ENCODE measurements around the gene ANO3.
"Not testable (repeated sequence)": the region's sequence is repeated elsewhere in the genome, so short reads cannot be mapped to it uniquely, and the experiment has no call there.

ANO3 gene

DNA sequence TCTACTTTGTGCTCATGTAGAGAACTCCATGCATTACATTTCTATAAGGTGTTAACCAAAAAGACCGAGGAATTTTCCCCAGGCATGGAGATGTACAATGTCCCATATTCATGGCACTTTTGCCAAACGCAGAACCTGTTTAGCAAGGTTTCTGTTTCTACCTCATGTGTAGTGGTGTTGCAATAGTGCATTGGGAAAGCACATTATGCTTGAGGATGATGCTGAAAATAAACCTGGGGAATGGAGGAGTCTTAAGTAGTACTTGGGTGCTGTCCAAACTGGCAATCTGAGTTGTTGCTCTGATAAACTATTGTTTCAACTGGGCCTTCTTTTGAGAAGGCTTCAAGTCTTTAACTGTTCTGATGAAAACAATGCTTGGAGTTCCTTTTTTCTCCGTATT, 251.6 kb downstream of the ANO3 start:
- Histone ChIP-seq H3K9me3 (ENCODE audit: insufficient read depth, low read length) (no peaks in the 10 kb centered on the region), H3K36me3 (replicated peaks; ENCODE audit: low read depth, low read length) (no peaks in the 10 kb centered on the region), H3K4me1 (ENCODE audit: low read length) (no peaks in the 10 kb centered on the region), H2AFZ (ENCODE audit: low read depth, low read length) (no peak overlapping the region), H3K4me2 (ENCODE audit: low read length) (no peak overlapping the region), H4K20me1 (ENCODE audit: insufficient read depth, low read length) (no peaks in the 10 kb centered on the region), H3K27ac (ENCODE audit: low read length) (no peak overlapping the region), H3K9ac (ENCODE audit: low read length) (no peak overlapping the region), H3K27me3 (ENCODE audit: low read depth, low read length) (no peaks in the 10 kb centered on the region), H3K79me2 (ENCODE audit: low read length) (no peaks in the 10 kb centered on the region), H3K4me3 (ENCODE audit: low read length) (no peak overlapping the region)
- TF ChIP-seq, protein P1, sequence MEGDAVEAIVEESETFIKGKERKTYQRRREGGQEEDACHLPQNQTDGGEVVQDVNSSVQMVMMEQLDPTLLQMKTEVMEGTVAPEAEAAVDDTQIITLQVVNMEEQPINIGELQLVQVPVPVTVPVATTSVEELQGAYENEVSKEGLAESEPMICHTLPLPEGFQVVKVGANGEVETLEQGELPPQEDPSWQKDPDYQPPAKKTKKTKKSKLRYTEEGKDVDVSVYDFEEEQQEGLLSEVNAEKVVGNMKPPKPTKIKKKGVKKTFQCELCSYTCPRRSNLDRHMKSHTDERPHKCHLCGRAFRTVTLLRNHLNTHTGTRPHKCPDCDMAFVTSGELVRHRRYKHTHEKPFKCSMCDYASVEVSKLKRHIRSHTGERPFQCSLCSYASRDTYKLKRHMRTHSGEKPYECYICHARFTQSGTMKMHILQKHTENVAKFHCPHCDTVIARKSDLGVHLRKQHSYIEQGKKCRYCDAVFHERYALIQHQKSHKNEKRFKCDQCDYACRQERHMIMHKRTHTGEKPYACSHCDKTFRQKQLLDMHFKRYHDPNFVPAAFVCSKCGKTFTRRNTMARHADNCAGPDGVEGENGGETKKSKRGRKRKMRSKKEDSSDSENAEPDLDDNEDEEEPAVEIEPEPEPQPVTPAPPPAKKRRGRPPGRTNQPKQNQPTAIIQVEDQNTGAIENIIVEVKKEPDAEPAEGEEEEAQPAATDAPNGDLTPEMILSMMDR (IDR thresholded peaks at IDR 0.05; ENCODE audit: low read depth, low read length) = no peak

DNA sequence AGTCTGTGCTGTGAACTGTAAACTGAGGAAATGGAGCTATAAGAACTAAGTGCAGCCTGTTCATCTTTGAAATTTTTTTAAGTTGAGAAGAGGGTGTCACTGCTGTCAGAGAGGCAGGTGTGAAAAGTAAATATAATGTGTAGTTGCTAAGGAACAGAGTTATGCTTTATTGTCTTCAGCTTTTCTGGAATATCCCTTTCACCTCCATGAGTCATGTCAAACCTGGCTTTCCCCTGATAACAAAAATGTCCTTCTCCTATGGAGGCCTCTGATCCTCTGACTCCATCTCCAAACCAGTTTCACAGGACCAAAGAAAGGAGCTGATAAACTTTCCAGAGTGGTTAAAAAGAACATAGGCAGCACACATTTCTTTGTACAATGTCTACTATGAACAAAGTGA, 252.9 kb downstream of the ANO3 start:
- Histone ChIP-seq H3K36me3 (replicated peaks; ENCODE audit: low read depth, low read length) (no peaks in the 10 kb centered on the region), H4K20me1 (ENCODE audit: insufficient read depth, low read length) (no peaks in the 10 kb centered on the region), H3K27me3 (ENCODE audit: low read depth, low read length) (no peaks in the 10 kb centered on the region), H3K9me3 (ENCODE audit: insufficient read depth, low read length) (no peaks in the 10 kb centered on the region), H3K4me3 (ENCODE audit: low read length) (no peak overlapping the region), H2AFZ (ENCODE audit: low read depth, low read length) (no peak overlapping the region), H3K4me2 (ENCODE audit: low read length) (no peak overlapping the region), H3K9ac (ENCODE audit: low read length) (no peak overlapping the region), H3K27ac (ENCODE audit: low read length) (no peak overlapping the region), H3K4me1 (ENCODE audit: low read length) (no peaks in the 10 kb centered on the region), H3K79me2 (ENCODE audit: low read length) (no peaks in the 10 kb centered on the region)
- TF ChIP-seq EZH2phosphoT487 (IDR thresholded peaks at IDR 0.05; ENCODE audit: low read depth) = no peak

DNA sequence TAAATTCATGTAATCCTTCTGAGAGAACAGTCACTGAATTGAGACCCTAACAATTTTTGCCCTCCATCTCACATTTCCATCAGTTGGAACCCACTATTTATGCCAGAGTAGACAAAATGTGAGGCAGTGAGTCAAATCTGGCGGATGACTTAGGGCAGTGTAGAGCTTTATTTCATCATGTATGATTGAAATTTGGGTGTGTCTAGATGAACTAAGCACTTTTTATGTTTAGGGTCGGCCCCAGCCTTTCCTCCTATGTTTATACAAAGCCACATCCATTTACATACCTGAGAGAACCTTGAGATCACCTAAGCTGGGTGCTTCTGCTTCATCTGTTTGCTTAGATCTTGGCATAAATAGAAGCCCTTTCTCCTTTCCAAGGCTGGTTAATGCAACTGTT, 255.1 kb downstream of the ANO3 start:
- no peak overlapping the region for H3K4me2 ChIP-seq (ENCODE audit: low read length)
- no peak for TF ChIP-seq EZH2phosphoT487 (IDR thresholded peaks at IDR 0.05; ENCODE audit: low read depth)
- TF ChIP-seq, protein P1 (IDR thresholded peaks at IDR 0.05; ENCODE audit: low read depth, low read length) = no peak
- H3K79me2 ChIP-seq (ENCODE audit: low read length) = no peaks in the 10 kb centered on the region
- H3K9ac ChIP-seq (ENCODE audit: low read length) = no peak overlapping the region
- H2AFZ ChIP-seq (ENCODE audit: low read depth, low read length) = no peak overlapping the region
- H3K27me3 ChIP-seq (ENCODE audit: low read depth, low read length) = no peaks in the 10 kb centered on the region
- no peaks in the 10 kb centered on the region for H3K4me1 ChIP-seq (ENCODE audit: low read length)
- no peaks in the 10 kb centered on the region for H4K20me1 ChIP-seq (ENCODE audit: insufficient read depth, low read length)
- H3K27ac ChIP-seq (ENCODE audit: low read length) = no peak overlapping the region
- H3K36me3 ChIP-seq (replicated peaks; ENCODE audit: low read depth, low read length) = no peaks in the 10 kb centered on the region
- no peaks in the 10 kb centered on the region for H3K9me3 ChIP-seq (ENCODE audit: insufficient read depth, low read length)
- no peak overlapping the region for H3K4me3 ChIP-seq (ENCODE audit: low read length)

DNA sequence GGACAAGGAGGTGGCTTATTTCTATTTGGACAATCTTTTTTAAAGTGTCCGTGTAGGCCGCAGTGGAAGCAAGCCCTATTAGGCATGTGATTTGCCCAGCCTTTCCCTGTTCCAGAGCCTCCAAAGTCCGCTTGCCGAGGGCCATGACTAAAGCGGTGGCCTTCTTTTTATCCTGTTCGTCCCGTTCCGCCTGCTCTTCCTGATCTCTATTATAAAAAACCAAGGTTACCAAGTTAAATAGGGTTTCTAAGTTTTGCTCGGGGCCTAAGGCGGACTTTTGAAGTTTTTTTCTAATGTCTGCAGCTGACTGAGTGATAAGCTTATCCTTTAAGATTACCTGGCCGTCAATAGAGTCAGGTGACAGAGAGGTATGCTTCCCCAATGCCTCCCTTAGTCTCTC, 261.8 kb downstream of the ANO3 start:
- H3K9ac ChIP-seq (ENCODE audit: low read length) = no peak overlapping the region
- H3K4me3 ChIP-seq (ENCODE audit: low read length) = no peak overlapping the region
- no peaks in the 10 kb centered on the region for H3K4me1 ChIP-seq (ENCODE audit: low read length)
- H3K9me3 ChIP-seq (ENCODE audit: insufficient read depth, low read length) = no peaks in the 10 kb centered on the region
- H3K4me2 ChIP-seq (ENCODE audit: low read length) = no peak overlapping the region
- no peak overlapping the region for H3K27ac ChIP-seq (ENCODE audit: low read length)
- TF ChIP-seq EZH2phosphoT487 (IDR thresholded peaks at IDR 0.05; ENCODE audit: low read depth) = no peak
- TF ChIP-seq, protein P1 (IDR thresholded peaks at IDR 0.05; ENCODE audit: low read depth, low read length) = no peak
- no peaks in the 10 kb centered on the region for H3K27me3 ChIP-seq (ENCODE audit: low read depth, low read length)
- H2AFZ ChIP-seq (ENCODE audit: low read depth, low read length) = no peak overlapping the region
- H4K20me1 ChIP-seq (ENCODE audit: insufficient read depth, low read length) = no peaks in the 10 kb centered on the region
- no peaks in the 10 kb centered on the region for H3K36me3 ChIP-seq (replicated peaks; ENCODE audit: low read depth, low read length)
- no peaks in the 10 kb centered on the region for H3K79me2 ChIP-seq (ENCODE audit: low read length)

DNA sequence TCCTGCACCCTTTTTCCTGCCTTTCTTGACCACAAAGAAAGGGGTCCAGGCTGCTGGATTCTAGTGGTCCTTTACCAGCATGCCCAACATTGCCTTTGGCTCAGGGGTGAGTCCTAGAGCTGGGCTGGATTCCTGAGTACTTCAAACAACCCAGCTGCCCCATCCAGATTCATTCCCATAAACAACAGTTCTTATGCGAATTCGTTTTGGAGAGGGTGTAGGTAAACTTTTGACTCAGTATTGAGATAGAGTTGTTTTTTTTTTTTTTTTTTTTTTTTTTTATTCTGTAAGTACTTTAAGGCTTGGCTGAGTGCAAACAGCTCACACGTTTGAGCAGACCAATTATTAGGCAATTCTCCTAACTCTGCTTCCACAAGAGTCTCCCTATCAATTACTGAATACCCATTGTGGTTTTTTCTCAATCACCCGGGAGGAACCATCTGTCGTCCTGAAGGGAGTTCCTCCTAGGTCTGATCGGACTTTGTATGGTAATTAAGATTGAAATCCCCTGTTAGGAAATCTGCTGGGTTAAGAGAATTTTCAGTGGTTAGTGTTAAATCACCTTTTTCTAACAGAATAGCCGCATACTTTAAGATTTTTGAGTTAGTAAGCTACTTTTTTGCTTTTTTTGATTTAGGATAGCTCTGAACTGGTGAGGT, 263.4 kb downstream of the ANO3 start:
- H2AFZ ChIP-seq (ENCODE audit: low read depth, low read length); H3K27ac ChIP-seq (ENCODE audit: low read length); H3K4me2 ChIP-seq (ENCODE audit: low read length); H3K79me2 ChIP-seq (ENCODE audit: low read length); H3K4me3 ChIP-seq (ENCODE audit: low read length); H4K20me1 ChIP-seq (ENCODE audit: insufficient read depth, low read length); H3K36me3 ChIP-seq (replicated peaks; ENCODE audit: low read depth, low read length); H3K9me3 ChIP-seq (ENCODE audit: insufficient read depth, low read length); H3K9ac ChIP-seq (ENCODE audit: low read length); H3K4me1 ChIP-seq (ENCODE audit: low read length); H3K27me3 ChIP-seq (ENCODE audit: low read depth, low read length): not testable (repeated sequence)

DNA sequence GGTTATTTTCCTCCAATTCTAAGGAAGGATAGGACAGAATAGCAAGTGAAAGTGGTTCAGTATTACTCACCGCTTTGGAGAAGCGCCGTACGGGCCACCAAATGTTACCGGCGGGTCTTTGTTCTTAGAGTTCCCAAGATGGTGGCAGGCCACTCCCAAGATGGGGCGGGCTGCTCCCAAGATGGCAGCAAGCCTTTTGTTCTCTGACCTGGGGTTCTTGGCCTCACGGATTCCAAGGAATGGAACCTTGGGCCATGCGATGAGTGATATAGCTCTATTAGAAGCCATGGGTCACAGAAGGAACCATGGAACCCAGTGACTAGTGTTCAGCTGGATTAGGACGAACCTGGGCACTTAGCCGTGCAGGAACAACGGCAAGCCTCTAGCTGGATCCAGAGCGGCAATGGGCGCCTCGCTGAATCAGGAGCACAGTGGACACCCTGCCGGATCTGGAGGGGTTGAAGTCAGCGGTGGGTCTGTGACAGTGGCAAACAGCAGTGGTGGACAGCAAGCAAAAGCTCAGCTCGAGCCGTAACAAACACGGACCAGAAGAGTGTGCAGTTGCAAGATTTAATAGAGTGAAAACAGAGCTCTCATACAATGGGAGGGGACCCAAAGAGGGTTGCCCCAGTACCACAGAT, 265.2 kb downstream of the ANO3 start:
- H3K9me3 ChIP-seq (ENCODE audit: insufficient read depth, low read length); H3K36me3 ChIP-seq (replicated peaks; ENCODE audit: low read depth, low read length); H3K4me2 ChIP-seq (ENCODE audit: low read length); H3K27ac ChIP-seq (ENCODE audit: low read length); H3K4me3 ChIP-seq (ENCODE audit: low read length); H4K20me1 ChIP-seq (ENCODE audit: insufficient read depth, low read length); H3K79me2 ChIP-seq (ENCODE audit: low read length); H2AFZ ChIP-seq (ENCODE audit: low read depth, low read length); H3K27me3 ChIP-seq (ENCODE audit: low read depth, low read length); H3K9ac ChIP-seq (ENCODE audit: low read length); H3K4me1 ChIP-seq (ENCODE audit: low read length): not testable (repeated sequence)
